Suprapubic skin (tissue), 4 donors: ENCODE data around the gene TYROBP. TPM values are rescaled to one million over a fixed set of nuclear protein-coding genes. Genes with fewer than 3 reads are reported as not detected.

Experiments used
- DNase-seq, 2 donors: peaks; one replicate each; pipeline ENCODE4 v3.0.0-alpha.2; 2019; ENCODE audit warnings: low spot score in 2 of 2
- H3K27ac ChIP-seq: fragments of 200-600 bp; sonication (generic); one replicate; pipeline ENCODE4 v1.5.1; 2019
- H3K27me3 ChIP-seq: fragments of 200-600 bp; sonication (generic); one replicate; pipeline ENCODE4 v1.5.1; 2019
- H3K36me3 ChIP-seq: fragments of 200-600 bp; sonication (generic); one replicate; pipeline ENCODE4 v1.5.1; 2019
- H3K4me1 ChIP-seq: fragments of 200-600 bp; sonication (generic); one replicate; pipeline ENCODE4 v1.5.1; 2019
- H3K4me3 ChIP-seq: fragments of 200-600 bp; sonication (generic); one replicate; pipeline ENCODE4 v1.5.1; 2019; ENCODE audit warnings: mild to moderate bottlenecking
- H3K9me3 ChIP-seq: fragments of 200-600 bp; sonication (generic); one replicate; pipeline ENCODE4 v1.5.1; 2019
- EP300 ChIP-seq: sonication (generic); formaldehyde crosslinking; IDR thresholded peaks from one replicate; pipeline ENCODE4 v1.6.1; 2017; ENCODE audit warnings: antibody characterized with exemption
- POLR2A ChIP-seq, 2 donors: fragments of 450-650 bp; IDR thresholded peaks; one replicate each; pipeline ENCODE4 v1.6.1; 2017; ENCODE audit warnings: antibody characterized with exemption in 2 of 2, mild to moderate bottlenecking in 2 of 2, moderate library complexity in 2 of 2
- POLR2AphosphoS5 ChIP-seq, 3 donors: sonication (generic); formaldehyde crosslinking; IDR thresholded peaks; one replicate each; pipeline ENCODE4 v1.6.1; 2017; ENCODE audit warnings: antibody characterized with exemption in 3 of 3
- WGBS: methylation state at CpG from one replicate; pipeline ENCODE4 v1.1.5; 2018; 5-methylcytosine and 5-hydroxymethylcytosine counted together
- total RNA-seq, 4 donors: library from RNA; depleted of rRNA; stranded (reverse); fragments of >200 nt; gene quantifications; one replicate each; pipeline ENCODE4 v1.1.0, GENCODE V29; 2016
- TF ChIP-seq, protein P1 (sequence below), 2 donors: fragments of 200-600 bp in 1 of 2; fragments of 450-650 bp in 1 of 2; sonication (generic) in 1 of 2; IDR thresholded peaks; one replicate each; pipeline ENCODE4 v1.5.1; 2016 to 2019; ENCODE audit warnings: antibody characterized with exemption in 2 of 2, mild to moderate bottlenecking in 1 of 2, moderate library complexity in 1 of 2

TYROBP gene
- total RNA-seq, 4 donors from 2014 or later, result 12.4 to 29.4 (median 15.6) TPM

DNA sequence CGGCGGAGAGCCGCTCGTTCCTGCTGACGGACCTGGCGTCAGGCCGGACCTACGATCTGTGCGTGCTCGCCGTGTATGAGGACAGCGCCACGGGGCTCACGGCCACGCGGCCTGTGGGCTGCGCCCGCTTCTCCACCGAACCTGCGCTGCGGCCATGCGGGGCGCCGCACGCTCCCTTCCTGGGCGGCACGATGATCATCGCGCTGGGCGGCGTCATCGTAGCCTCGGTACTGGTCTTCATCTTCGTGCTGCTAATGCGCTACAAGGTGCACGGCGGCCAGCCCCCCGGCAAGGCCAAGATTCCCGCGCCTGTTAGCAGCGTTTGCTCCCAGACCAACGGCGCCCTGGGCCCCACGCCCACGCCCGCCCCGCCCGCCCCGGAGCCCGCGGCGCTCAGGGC is 36.5 kb upstream of the TYROBP start:
- Histone ChIP-seq H3K36me3 (peaks cover 34% of the 10 kb centered on the region), H3K4me3 (no peak overlapping the region), H3K4me1 (no peaks in the 10 kb centered on the region), H3K9me3 (no peaks in the 10 kb centered on the region), H3K27me3 (no peaks in the 10 kb centered on the region), H3K27ac (no peak overlapping the region)
- TF ChIP-seq POLR2A (IDR thresholded peaks at IDR 0.05), result no peak
- no peak for TF ChIP-seq EP300
- TF ChIP-seq POLR2AphosphoS5 (IDR thresholded peaks at IDR 0.05), result no peak
- TF ChIP-seq, protein P1, sequence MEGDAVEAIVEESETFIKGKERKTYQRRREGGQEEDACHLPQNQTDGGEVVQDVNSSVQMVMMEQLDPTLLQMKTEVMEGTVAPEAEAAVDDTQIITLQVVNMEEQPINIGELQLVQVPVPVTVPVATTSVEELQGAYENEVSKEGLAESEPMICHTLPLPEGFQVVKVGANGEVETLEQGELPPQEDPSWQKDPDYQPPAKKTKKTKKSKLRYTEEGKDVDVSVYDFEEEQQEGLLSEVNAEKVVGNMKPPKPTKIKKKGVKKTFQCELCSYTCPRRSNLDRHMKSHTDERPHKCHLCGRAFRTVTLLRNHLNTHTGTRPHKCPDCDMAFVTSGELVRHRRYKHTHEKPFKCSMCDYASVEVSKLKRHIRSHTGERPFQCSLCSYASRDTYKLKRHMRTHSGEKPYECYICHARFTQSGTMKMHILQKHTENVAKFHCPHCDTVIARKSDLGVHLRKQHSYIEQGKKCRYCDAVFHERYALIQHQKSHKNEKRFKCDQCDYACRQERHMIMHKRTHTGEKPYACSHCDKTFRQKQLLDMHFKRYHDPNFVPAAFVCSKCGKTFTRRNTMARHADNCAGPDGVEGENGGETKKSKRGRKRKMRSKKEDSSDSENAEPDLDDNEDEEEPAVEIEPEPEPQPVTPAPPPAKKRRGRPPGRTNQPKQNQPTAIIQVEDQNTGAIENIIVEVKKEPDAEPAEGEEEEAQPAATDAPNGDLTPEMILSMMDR (IDR thresholded peaks at IDR 0.05), result no peak
- DNase-seq, result no peak
- 90% methylated on average over 32 of the region's 52 CpGs for WGBS

DNA sequence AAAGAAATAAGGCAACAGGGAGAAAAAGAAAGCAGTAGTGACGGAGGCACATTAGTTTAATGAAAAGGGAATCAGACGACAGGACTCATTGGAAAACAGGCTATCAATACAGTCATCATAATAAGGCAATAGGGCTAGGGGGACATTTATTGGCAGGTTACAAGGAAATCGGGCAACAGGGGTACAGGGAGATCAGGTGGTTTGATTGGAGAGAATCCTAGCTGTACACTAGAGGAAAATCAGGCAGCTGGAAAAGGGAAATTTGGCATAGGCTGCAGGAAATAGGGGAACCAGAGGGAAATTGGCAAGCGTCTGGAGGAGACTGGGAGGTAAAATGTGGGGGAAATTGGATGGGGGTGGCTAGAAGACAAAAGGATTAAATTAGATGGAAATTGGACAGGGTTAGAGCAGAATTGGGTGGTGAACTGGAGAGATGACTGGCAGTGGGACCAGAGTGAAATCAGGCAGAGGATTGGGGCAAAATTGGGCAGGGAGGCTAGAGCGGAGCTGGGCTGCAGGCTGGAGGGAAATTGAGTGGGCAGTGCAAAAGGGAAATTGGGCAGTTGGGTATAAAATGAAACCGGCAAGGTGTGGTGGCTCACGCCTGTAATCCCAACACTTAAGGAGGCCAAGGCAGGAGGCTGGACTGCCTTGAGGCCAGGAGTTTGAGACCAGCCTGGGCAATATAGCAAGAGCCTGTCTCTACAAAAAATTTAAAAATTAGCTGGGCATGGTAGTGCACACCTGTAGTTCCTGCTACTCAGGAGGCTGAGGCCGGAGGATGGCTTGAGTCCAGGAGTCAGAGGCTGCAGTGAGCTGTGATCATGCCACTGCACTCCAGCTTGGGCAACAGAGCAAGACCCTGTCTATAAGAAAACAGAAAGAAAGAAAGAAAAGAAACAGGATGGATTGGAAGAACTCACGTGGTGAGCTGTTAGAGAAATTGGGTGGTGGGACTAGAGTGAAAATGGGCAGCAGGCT is 35.5 kb upstream of the TYROBP start:
- H3K36me3 ChIP-seq, result peaks cover 40% of the 10 kb centered on the region
- 81% methylated on average over 9 of the region's 9 CpGs for WGBS
- H3K4me3 ChIP-seq, result no peak overlapping the region
- H3K27me3 ChIP-seq, result no peaks in the 10 kb centered on the region
- H3K27ac ChIP-seq, result no peak overlapping the region
- peaks cover 2% of the 10 kb centered on the region for H3K4me1 ChIP-seq
- TF ChIP-seq, protein P1 (IDR thresholded peaks at IDR 0.05), result no peak
- TF ChIP-seq POLR2AphosphoS5 (IDR thresholded peaks at IDR 0.05) (no peak), EP300 (no peak), POLR2A (IDR thresholded peaks at IDR 0.05) (no peak)
- no peaks in the 10 kb centered on the region for H3K9me3 ChIP-seq
- DNase-seq, result no peak

DNA sequence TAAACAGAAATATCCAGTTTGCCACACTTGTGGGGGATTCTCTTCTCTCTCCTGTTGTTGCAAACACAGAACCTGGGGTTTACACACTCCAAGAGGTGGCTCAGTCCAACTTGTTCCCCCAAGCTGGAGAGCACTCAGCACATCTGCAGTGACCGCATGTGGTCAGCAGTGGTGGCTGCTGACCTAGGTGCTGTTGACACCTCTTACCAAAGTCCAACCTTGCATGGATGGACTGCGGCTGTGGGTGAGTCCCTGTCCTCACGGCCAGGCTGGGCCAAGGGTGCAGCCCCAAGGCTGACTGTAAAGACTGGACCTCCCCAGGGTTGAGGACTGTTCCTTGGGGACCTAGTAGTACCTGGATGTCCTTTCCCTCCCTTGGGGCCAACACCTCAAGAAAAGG is 34.1 kb upstream of the TYROBP start:
- no peak for DNase-seq
- no peak overlapping the region for H3K27ac ChIP-seq
- no peaks in the 10 kb centered on the region for H3K27me3 ChIP-seq
- peaks cover 16% of the 10 kb centered on the region for H3K4me1 ChIP-seq
- no peaks in the 10 kb centered on the region for H3K9me3 ChIP-seq
- WGBS, result 100% methylated on average over 3 of the region's 3 CpGs
- H3K36me3 ChIP-seq, result peaks cover 40% of the 10 kb centered on the region
- TF ChIP-seq POLR2A (IDR thresholded peaks at IDR 0.05), result no peak
- TF ChIP-seq EP300, result no peak
- TF ChIP-seq POLR2AphosphoS5 (IDR thresholded peaks at IDR 0.05), result no peak
- TF ChIP-seq, protein P1 (IDR thresholded peaks at IDR 0.05), result no peak
- no peak overlapping the region for H3K4me3 ChIP-seq

- Histone ChIP-seq H3K9me3 (no peaks in the 10 kb centered on the region), H3K36me3 (peaks cover 40% of the 10 kb centered on the region), H3K4me3 (no peak overlapping the region), H3K27me3 (no peaks in the 10 kb centered on the region), H3K4me1 (peaks cover 28% of the 10 kb centered on the region), H3K27ac (no peak overlapping the region)
- TF ChIP-seq POLR2AphosphoS5 (IDR thresholded peaks at IDR 0.05) (no peak), EP300 (no peak), POLR2A (IDR thresholded peaks at IDR 0.05) (no peak)
- TF ChIP-seq, protein P1 (IDR thresholded peaks at IDR 0.05), result no peak
- DNase-seq, result no peak
- 64% methylated on average over 4 of the region's 4 CpGs for WGBS
These were observed 32.7 kb upstream of the TYROBP start for GRCh38 chr19:35940839-35941238.

DNA sequence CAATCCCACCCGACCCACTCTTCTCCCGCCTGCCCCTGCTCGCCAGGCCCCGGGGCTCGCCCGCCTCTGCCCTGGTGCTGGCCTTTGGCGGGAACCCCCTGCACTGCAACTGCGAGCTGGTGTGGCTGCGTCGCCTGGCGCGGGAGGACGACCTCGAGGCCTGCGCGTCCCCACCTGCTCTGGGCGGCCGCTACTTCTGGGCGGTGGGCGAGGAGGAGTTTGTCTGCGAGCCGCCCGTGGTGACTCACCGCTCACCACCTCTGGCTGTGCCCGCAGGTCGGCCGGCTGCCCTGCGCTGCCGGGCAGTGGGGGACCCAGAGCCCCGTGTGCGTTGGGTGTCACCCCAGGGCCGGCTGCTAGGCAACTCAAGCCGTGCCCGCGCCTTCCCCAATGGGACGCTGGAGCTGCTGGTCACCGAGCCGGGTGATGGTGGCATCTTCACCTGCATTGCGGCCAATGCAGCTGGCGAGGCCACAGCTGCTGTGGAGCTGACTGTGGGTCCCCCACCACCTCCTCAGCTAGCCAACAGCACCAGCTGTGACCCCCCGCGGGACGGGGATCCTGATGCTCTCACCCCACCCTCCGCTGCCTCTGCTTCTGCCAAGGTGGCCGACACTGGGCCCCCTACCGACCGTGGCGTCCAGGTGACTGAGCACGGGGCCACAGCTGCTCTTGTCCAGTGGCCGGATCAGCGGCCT is 32.1 kb upstream of the TYROBP start:
- H3K27me3 ChIP-seq, result no peaks in the 10 kb centered on the region
- TF ChIP-seq, protein P1 (IDR thresholded peaks at IDR 0.05), result no peak
- no peak for TF ChIP-seq POLR2A (IDR thresholded peaks at IDR 0.05)
- TF ChIP-seq EP300, result no peak
- TF ChIP-seq POLR2AphosphoS5 (IDR thresholded peaks at IDR 0.05), result no peak
- peaks cover 38% of the 10 kb centered on the region for H3K36me3 ChIP-seq
- DNase-seq, result no peak
- peaks cover 34% of the 10 kb centered on the region for H3K4me1 ChIP-seq
- WGBS, result 96% methylated on average over 28 of the region's 51 CpGs
- no peak overlapping the region for H3K4me3 ChIP-seq
- H3K9me3 ChIP-seq, result no peaks in the 10 kb centered on the region
- no peak overlapping the region for H3K27ac ChIP-seq
